Ovary (tissue), 3 donors: ENCODE data around the gene ARHGEF10L.

Experiments used
- CTCF ChIP-seq, 3 donors: fragments of 450-650 bp in 2 of 3; fragments of 200-600 bp in 1 of 3; IDR thresholded peaks; one replicate each; pipeline versions ENCODE4 v1.5.1 to v1.8.0; 2016 to 2022; ENCODE audit warnings: antibody characterized with exemption in 3 of 3, mild to moderate bottlenecking in 1 of 3
- POLR2A ChIP-seq: fragments of 450-650 bp; IDR thresholded peaks from one replicate; pipeline ENCODE4 v1.6.1; 2017; ENCODE audit warnings: antibody characterized with exemption, mild to moderate bottlenecking, moderate library complexity
- donor health status: DM: no; HTN: no; CAD: no.

- no peak for TF ChIP-seq POLR2A
- no peak for TF ChIP-seq CTCF (IDR thresholded peaks at IDR 0.05)
These were observed 70.0 kb downstream of the ARHGEF10L start for GRCh38 chr1:17609529-17609928.
